ENCODE measurements around the gene ARHGEF10L. TPM values are rescaled to one million over a fixed set of nuclear protein-coding genes. Genes with fewer than 3 reads are reported as not detected.
"Not testable (repeated sequence)": the region's sequence is repeated elsewhere in the genome, so short reads cannot be mapped to it uniquely, and the experiment has no call there.

ARHGEF10L gene
- total RNA-seq, 3 donors from 2014 or later (not counting 1 experiment from before 2014, with no cell fraction given) = 0.70 to 1.7 (median 0.94) TPM

DNA sequence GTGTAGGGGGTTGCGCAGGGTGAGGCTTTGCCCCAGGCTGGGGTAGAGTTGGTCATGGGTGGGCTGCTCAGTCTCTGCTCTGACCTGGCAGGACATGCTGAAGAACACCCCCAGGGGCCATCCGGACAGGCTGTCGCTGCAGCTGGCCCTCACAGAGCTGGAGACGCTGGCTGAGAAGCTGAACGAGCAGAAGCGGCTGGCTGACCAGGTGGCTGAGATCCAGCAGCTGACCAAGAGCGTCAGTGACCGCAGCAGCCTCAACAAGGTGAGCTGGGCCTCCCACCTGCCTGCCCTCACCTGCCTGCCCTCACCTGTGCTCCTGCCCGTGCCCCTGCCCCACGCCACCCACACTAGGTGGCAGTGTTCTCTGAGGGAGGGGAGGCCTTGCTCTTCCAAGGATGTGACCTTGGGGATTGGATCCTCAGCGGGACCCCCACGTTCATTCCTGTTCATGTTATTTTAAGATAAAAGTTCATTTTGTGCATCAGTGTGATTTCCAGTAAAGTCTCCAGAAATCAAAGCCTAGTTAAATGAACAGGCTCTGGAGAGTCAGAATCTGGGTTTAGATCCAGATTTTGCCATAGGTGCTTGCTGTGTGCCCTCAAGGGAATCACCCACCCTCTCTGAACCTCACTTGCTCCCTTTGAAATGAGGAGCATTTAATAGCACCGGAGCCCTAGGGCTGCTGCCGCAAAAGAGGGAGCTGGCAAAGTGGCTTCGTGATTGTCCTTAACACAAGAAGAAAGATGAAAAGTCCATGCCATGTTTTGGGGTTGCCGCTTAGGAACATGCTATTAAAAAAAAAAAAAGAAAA lies 87.9 kb downstream of the ARHGEF10L start:
- Mint-ChIP-seq H3K36me3 (no peaks in the 10 kb centered on the region), H3K4me1 (no peaks in the 10 kb centered on the region), H3K4me3 (no peak overlapping the region), H3K27me3 (ENCODE audit: low read depth in 2 of 2) (no peaks in the 10 kb centered on the region), H3K27ac (no peak overlapping the region), H3K9me3 (no peaks in the 10 kb centered on the region)
- no peak overlapping the region for H3K27ac ChIP-seq (ENCODE audit: low read length)
- H3K4me1 ChIP-seq (ENCODE audit: control insufficient read depth, insufficient read depth, low read length) = peaks cover 22% of the 10 kb centered on the region
- 89% methylated on average over 16 of the region's 16 CpGs for WGBS (ENCODE audit: insufficient coverage)
- intact Hi-C loops (cut with micrococcal nuclease) = no loop called here
- H3K9me3 ChIP-seq (ENCODE audit: control insufficient read depth, insufficient read depth, low read length) = no peaks in the 10 kb centered on the region
- H3K4me3 ChIP-seq (ENCODE audit: low read length) = no peak overlapping the region
- H3K27me3 ChIP-seq (ENCODE audit: control insufficient read depth, insufficient read depth, low read length) = no peaks in the 10 kb centered on the region
- ATAC-seq (no peak), DNase-seq (no peak)
- no peak for TF ChIP-seq CTCF (IDR thresholded peaks at IDR 0.05)
- no peaks in the 10 kb centered on the region for H3K36me3 ChIP-seq (ENCODE audit: control insufficient read depth, insufficient read depth, low read length)

- H3K36me3 ChIP-seq (ENCODE audit: control insufficient read depth, insufficient read depth, low read length); H3K4me1 Mint-ChIP-seq; H3K4me3 Mint-ChIP-seq; H3K4me3 ChIP-seq (ENCODE audit: low read length); H3K9me3 ChIP-seq (ENCODE audit: control insufficient read depth, insufficient read depth, low read length); H3K9me3 Mint-ChIP-seq; H3K27me3 ChIP-seq (ENCODE audit: control insufficient read depth, insufficient read depth, low read length); H3K36me3 Mint-ChIP-seq; intact Hi-C loops (cut with micrococcal nuclease); DNase-seq; H3K27me3 Mint-ChIP-seq (ENCODE audit: low read depth in 2 of 2); H3K27ac ChIP-seq (ENCODE audit: low read length); H3K27ac Mint-ChIP-seq; ATAC-seq: not testable (repeated sequence)
- WGBS (ENCODE audit: insufficient coverage) = 93% methylated on average over 4 of the region's 5 CpGs
- H3K4me1 ChIP-seq (ENCODE audit: control insufficient read depth, insufficient read depth, low read length) = peaks cover 23% of the 10 kb centered on the region
Measured at GRCh38 chr1:17629046-17629445, 89.5 kb downstream of the ARHGEF10L start.

GRCh38 chr1:17629460-17629859 lies 90.0 kb downstream of the ARHGEF10L start:
- no peaks in the 10 kb centered on the region for H3K4me1 Mint-ChIP-seq
- WGBS (ENCODE audit: insufficient coverage) = 85% methylated on average over 11 of the region's 11 CpGs
- intact Hi-C loops (cut with micrococcal nuclease) = no loop called here
- no peak overlapping the region for H3K4me3 Mint-ChIP-seq
- no peak for ATAC-seq
- H3K27ac Mint-ChIP-seq = no peak overlapping the region
- Histone ChIP-seq H3K4me3 (ENCODE audit: low read length) (no peak overlapping the region), H3K9me3 (ENCODE audit: control insufficient read depth, insufficient read depth, low read length) (no peaks in the 10 kb centered on the region), H3K27ac (ENCODE audit: low read length) (peak overlapping the region; percentile 42), H3K36me3 (ENCODE audit: control insufficient read depth, insufficient read depth, low read length) (no peaks in the 10 kb centered on the region), H3K27me3 (ENCODE audit: control insufficient read depth, insufficient read depth, low read length) (no peaks in the 10 kb centered on the region), H3K4me1 (ENCODE audit: control insufficient read depth, insufficient read depth, low read length) (peaks cover 27% of the 10 kb centered on the region)
- H3K9me3 Mint-ChIP-seq = no peaks in the 10 kb centered on the region
- no peak for DNase-seq
- no peak for TF ChIP-seq CTCF (IDR thresholded peaks at IDR 0.05)
- H3K27me3 Mint-ChIP-seq (ENCODE audit: low read depth in 2 of 2) = no peaks in the 10 kb centered on the region
- H3K36me3 Mint-ChIP-seq = no peaks in the 10 kb centered on the region

- Mint-ChIP-seq H3K36me3 (no peaks in the 10 kb centered on the region), H3K27ac (no peak overlapping the region), H3K27me3 (ENCODE audit: low read depth in 2 of 2) (no peaks in the 10 kb centered on the region), H3K4me1 (no peaks in the 10 kb centered on the region), H3K9me3 (no peaks in the 10 kb centered on the region), H3K4me3 (no peak overlapping the region)
- no peaks in the 10 kb centered on the region for H3K9me3 ChIP-seq (ENCODE audit: control insufficient read depth, insufficient read depth, low read length)
- DNase-seq (peak in 1 of 2 donors; percentile 7), ATAC-seq (peak; percentile 30 to 43 (median 31))
- TF ChIP-seq CTCF (IDR thresholded peaks at IDR 0.05) = no peak
- H3K27me3 ChIP-seq (ENCODE audit: control insufficient read depth, insufficient read depth, low read length) = no peaks in the 10 kb centered on the region
- H3K4me1 ChIP-seq (ENCODE audit: control insufficient read depth, insufficient read depth, low read length) = peaks cover 35% of the 10 kb centered on the region
- H3K27ac ChIP-seq (ENCODE audit: low read length) = peak overlapping the region; percentile 42
- H3K36me3 ChIP-seq (ENCODE audit: control insufficient read depth, insufficient read depth, low read length) = no peaks in the 10 kb centered on the region
- intact Hi-C loops (cut with micrococcal nuclease) = no loop called here
- WGBS (ENCODE audit: insufficient coverage) = 71% methylated on average over 16 of the region's 16 CpGs
- H3K4me3 ChIP-seq (ENCODE audit: low read length) = no peak overlapping the region
Measured at GRCh38 chr1:17630048-17630830, 90.7 kb downstream of the ARHGEF10L start.
